DMS53 treated with DMSO at 0.1 percent for 48 hours (cell line): ENCODE data around the gene IL17B.

Experiments used
- DNase-seq: peaks from one replicate; lab custom pipeline; 2025; ENCODE audit not compliant: unreplicated experiment; lab: John Stamatoyannopoulos, UW

IL17B gene

GRCh38 chr5:149379177-149379761 lies at the start of gene IL17B:
Gene IL17B (minus strand): TSS chr5:149379292. CDS start chr5:149379225, 67 bp downstream.
- no peak for DNase-seq

GRCh38 chr5:149428032-149428431 lies 48.9 kb upstream of the IL17B start:
- no peak for DNase-seq

GRCh38 chr5:149427374-149427773 lies 48.3 kb upstream of the IL17B start:
- DNase-seq = no peak

- DNase-seq = no peak
Measured at GRCh38 chr5:149426931-149427330, 47.8 kb upstream of the IL17B start.

GRCh38 chr5:149425729-149426128 lies 46.6 kb upstream of the IL17B start:
- DNase-seq = no peak

GRCh38 chr5:149424371-149425315 lies 45.6 kb upstream of the IL17B start:
- no peak for DNase-seq

GRCh38 chr5:149423794-149424268 lies 44.7 kb upstream of the IL17B start:
- DNase-seq = no peak

- no peak for DNase-seq
Measured at GRCh38 chr5:149423049-149423793, 44.1 kb upstream of the IL17B start.

- DNase-seq = no peak
Measured at GRCh38 chr5:149422366-149423048, 43.4 kb upstream of the IL17B start.

- DNase-seq = no peak
Measured at GRCh38 chr5:149421834-149422233, 42.7 kb upstream of the IL17B start.

- DNase-seq = no peak
Measured at GRCh38 chr5:149421372-149421685, 42.2 kb upstream of the IL17B start.

GRCh38 chr5:149420545-149421371 lies 41.7 kb upstream of the IL17B start:
- no peak for DNase-seq

GRCh38 chr5:149419859-149420544 lies 40.9 kb upstream of the IL17B start:
- DNase-seq = no peak

- no peak for DNase-seq
Measured at GRCh38 chr5:149419532-149419858, 40.4 kb upstream of the IL17B start.

GRCh38 chr5:149418910-149419531 lies 39.9 kb upstream of the IL17B start:
- no peak for DNase-seq

GRCh38 chr5:149417711-149418368 lies 38.7 kb upstream of the IL17B start:
- DNase-seq = no peak

- DNase-seq = no peak
Measured at GRCh38 chr5:149416987-149417710, 38.1 kb upstream of the IL17B start.
